H9 (cell line): ENCODE measurements around the gene PRG2. TPM values are rescaled to one million over a fixed set of nuclear protein-coding genes. Genes with fewer than 3 reads are reported as not detected.

Experiments used
- DNase-seq: peaks from one replicate; pipeline ENCODE4 v3.0.0-alpha.2; 2017
- H2AFZ ChIP-seq: one replicate; pipeline ENCODE4 v1.6.1; 2013; ENCODE audit warnings: mild to moderate bottlenecking, low read length, control low read depth, moderate library complexity
- H2AK5ac ChIP-seq: 2 replicates; pipeline ENCODE4 v1.6.1; 2013; ENCODE audit warnings: low read length, control low read depth, mixed read lengths; ENCODE audit not compliant: insufficient read length
- H2BK120ac ChIP-seq: one replicate; pipeline ENCODE4 v1.6.1; 2013; ENCODE audit warnings: low read depth, mild to moderate bottlenecking, low read length, control low read depth, inconsistent platforms; ENCODE audit not compliant: poor library complexity, severe bottlenecking
- H2BK12ac ChIP-seq: 2 replicates; pipeline ENCODE4 v1.6.1; 2013; ENCODE audit warnings: low read length, control low read depth, mixed read lengths, low read depth; ENCODE audit not compliant: insufficient read length
- H2BK15ac ChIP-seq: 2 replicates; pipeline ENCODE4 v1.6.1; 2013; ENCODE audit warnings: low read depth, low read length, control low read depth
- H2BK20ac ChIP-seq: one replicate; pipeline ENCODE4 v1.6.1; 2013; ENCODE audit warnings: low read depth, mild to moderate bottlenecking, low read length, control low read depth, inconsistent platforms; ENCODE audit not compliant: poor library complexity, severe bottlenecking
- H2BK5ac ChIP-seq: 2 replicates; pipeline ENCODE4 v1.6.1; 2013; ENCODE audit warnings: low read length, control low read depth, mixed read lengths; ENCODE audit not compliant: insufficient read length
- H3K14ac ChIP-seq: 2 replicates; pipeline ENCODE4 v1.6.1; 2013; ENCODE audit warnings: low read length, control low read depth; ENCODE audit not compliant: insufficient read depth
- H3K18ac ChIP-seq: 2 replicates; pipeline ENCODE4 v1.6.1; 2013; ENCODE audit warnings: low read depth, mild to moderate bottlenecking, mixed read lengths, low read length, control low read depth; ENCODE audit not compliant: insufficient read length
- H3K23ac ChIP-seq: 2 replicates; pipeline ENCODE4 v1.6.1; 2013; ENCODE audit warnings: low read length, control low read depth, mixed read lengths, low read depth; ENCODE audit not compliant: insufficient read length
- H3K23me2 ChIP-seq: 2 replicates; pipeline ENCODE4 v1.6.1; 2013; ENCODE audit warnings: low read depth, mild to moderate bottlenecking, mixed read lengths, low read length, control low read depth; ENCODE audit not compliant: insufficient read length, poor library complexity, severe bottlenecking
- H3K27ac ChIP-seq: 2 replicates; pipeline ENCODE4 v1.5.1; 2013; ENCODE audit warnings: low read length, control low read depth, mixed read lengths, low read depth; ENCODE audit not compliant: insufficient read length
- H3K27me3 ChIP-seq: 2 replicates; pipeline ENCODE4 v1.6.1; 2013; ENCODE audit warnings: low read length, control low read depth, inconsistent platforms; ENCODE audit not compliant: insufficient read depth
- H3K4ac ChIP-seq: 2 replicates; pipeline ENCODE4 v1.6.1; 2013; ENCODE audit warnings: low read depth, mild to moderate bottlenecking, control low read depth, inconsistent platforms, low read length, moderate library complexity
- H3K4me1 ChIP-seq: 2 replicates; pipeline ENCODE4 v1.6.1; 2013; ENCODE audit warnings: low read length, control low read depth, inconsistent platforms; ENCODE audit not compliant: insufficient read depth
- H3K4me2 ChIP-seq: 2 replicates; pipeline ENCODE4 v1.6.1; 2013; ENCODE audit warnings: low read length, control low read depth, mixed read lengths; ENCODE audit not compliant: insufficient read length, insufficient read depth
- H3K56ac ChIP-seq: 2 replicates; pipeline ENCODE4 v1.6.1; 2013; ENCODE audit warnings: low read depth, mild to moderate bottlenecking, mixed read lengths, low read length, control low read depth; ENCODE audit not compliant: insufficient read length
- H3K79me1 ChIP-seq: 2 replicates; pipeline ENCODE4 v1.6.1; 2013; ENCODE audit warnings: low read depth, mild to moderate bottlenecking, moderate library complexity, low read length, control low read depth, inconsistent platforms; ENCODE audit not compliant: insufficient read depth, poor library complexity, severe bottlenecking
- H3K79me2 ChIP-seq: 2 replicates; pipeline ENCODE4 v1.6.1; 2013; ENCODE audit warnings: low read length, control low read depth, inconsistent platforms; ENCODE audit not compliant: insufficient read depth
- H3K9ac ChIP-seq: 2 replicates; pipeline ENCODE4 v1.6.1; 2013; ENCODE audit warnings: low read length, control low read depth, mixed read lengths; ENCODE audit not compliant: insufficient read length; ENCODE audit errors: extremely low read depth
- H3K9me3 ChIP-seq: one replicate; pipeline ENCODE4 v1.6.1; 2013; ENCODE audit warnings: low read depth, low read length, inconsistent platforms; ENCODE audit not compliant: control insufficient read depth
- H3T11ph ChIP-seq: one replicate; pipeline ENCODE4 v1.6.1; 2013; ENCODE audit warnings: mild to moderate bottlenecking, low read length, control low read depth, inconsistent platforms
- H4K20me1 ChIP-seq: one replicate; pipeline ENCODE4 v1.6.1; 2013; ENCODE audit not compliant: control insufficient read depth, insufficient read length, insufficient read depth
- H4K5ac ChIP-seq: 2 replicates; pipeline ENCODE4 v1.6.1; 2013; ENCODE audit warnings: low read depth, mild to moderate bottlenecking, mixed read lengths, low read length, control low read depth; ENCODE audit not compliant: insufficient read length
- H4K8ac ChIP-seq: replicated peaks from 2 replicates; pipeline ENCODE4 v1.6.1; 2013; ENCODE audit warnings: low read length, control low read depth, mixed read lengths, low read depth; ENCODE audit not compliant: insufficient read length
- H4K91ac ChIP-seq: 2 replicates; pipeline ENCODE4 v1.6.1; 2013; ENCODE audit warnings: low read depth, mild to moderate bottlenecking, moderate library complexity, mixed read lengths, low read length, control low read depth; ENCODE audit not compliant: insufficient read length
- H3K27ac Mint-ChIP-seq, 3 experiments: 2 replicates in 2 of 3; 3 replicates in 1 of 3; pipeline ENCODE4 v1.8.0; 2020 to 2021; ENCODE audit warnings: mixed read lengths in 3 of 3, mild to moderate bottlenecking in 1 of 3, moderate library complexity in 1 of 3
- H3K27me3 Mint-ChIP-seq: 2 replicates; pipeline ENCODE4 v1.8.0; 2021; ENCODE audit warnings: low read depth, mild to moderate bottlenecking, moderate library complexity, mixed read lengths
- H3K36me3 Mint-ChIP-seq, 3 experiments: 2 replicates in 2 of 3; 3 replicates in 1 of 3; pipeline ENCODE4 v1.8.0; 2020 to 2021; ENCODE audit warnings: low read depth in 3 of 3, mixed read lengths in 3 of 3; ENCODE audit not compliant: insufficient read depth in 1 of 3
- H3K4me1 Mint-ChIP-seq, 2 experiments: 2 replicates each; pipeline ENCODE4 v1.8.0; 2020; ENCODE audit warnings: mixed read lengths in 2 of 2
- H3K4me3 Mint-ChIP-seq, 2 experiments: 2 replicates in 1 of 2; 3 replicates in 1 of 2; pipeline ENCODE4 v1.8.0; 2020 to 2021; ENCODE audit warnings: mild to moderate bottlenecking in 2 of 2, mixed read lengths in 2 of 2, moderate library complexity in 1 of 2
- H3K9me3 Mint-ChIP-seq, 2 experiments: 2 replicates in 1 of 2; 3 replicates in 1 of 2; pipeline ENCODE4 v1.8.0; 2020; ENCODE audit warnings: mild to moderate bottlenecking in 2 of 2, mixed read lengths in 2 of 2, moderate library complexity in 1 of 2
- CTCF ChIP-seq: fragments of 200-600 bp; sonication (generic); conservative IDR thresholded peaks from 3 replicates; pipeline ENCODE4 v1.8.0; 2021; ENCODE audit warnings: antibody characterized with exemption, mild to moderate bottlenecking
- WGBS: extraction: QIAGEN DNeasy Blood & Tissue Kit; methylation state at CpG from one replicate; pipeline ENCODE4 v1.1.7; 2013; ENCODE audit warnings: missing lambda C conversion rate, low lambda C conversion rate, mixed read lengths; ENCODE audit not compliant: insufficient read length; ENCODE audit errors: extremely low coverage; 5-methylcytosine and 5-hydroxymethylcytosine counted together
- total RNA-seq: library from RNA; stranded (reverse); gene quantifications from 2 replicates; pipeline ENCODE4 v1.2.1, GENCODE V29; 2021

PRG2 gene
- total RNA-seq, 1 experiment from 2014 or later: not detected

GRCh38 chr11:57399221-57399620, 8.8 kb upstream of the PRG2 start:
- Histone ChIP-seq H3K23ac (no peak overlapping the region), H3K9ac (no peak overlapping the region), H3K23me2 (no peaks in the 10 kb centered on the region), H3K14ac (no peak overlapping the region), H3K79me1 (no peaks in the 10 kb centered on the region), H3K4me2 (no peak overlapping the region), H3K4ac (no peak overlapping the region), H2BK5ac (no peak overlapping the region), H4K91ac (no peak overlapping the region), H2BK120ac (no peak overlapping the region), H3K18ac (no peak overlapping the region), H3K56ac (no peak overlapping the region), H2BK15ac (no peak overlapping the region), H2AK5ac (no peak overlapping the region), H2BK12ac (no peak overlapping the region), H3K27me3 (no peaks in the 10 kb centered on the region), H2AFZ (no peak overlapping the region), H4K5ac (no peak overlapping the region), H3K27ac (no peak overlapping the region), H4K8ac (no peak overlapping the region), H3K4me1 (no peaks in the 10 kb centered on the region), H3T11ph (no peak overlapping the region), H2BK20ac (no peak overlapping the region), H3K9me3 (no peaks in the 10 kb centered on the region), H4K20me1 (no peaks in the 10 kb centered on the region), H3K79me2 (no peaks in the 10 kb centered on the region)
- no CpG with 5 or more reads among the region's 5 CpGs for WGBS
- Mint-ChIP-seq H3K4me1 (no peaks in the 10 kb centered on the region), H3K4me3 (no peak overlapping the region), H3K9me3 (no peaks in the 10 kb centered on the region; a peak in 1 of 5 replicates), H3K27me3 (peaks cover 6% of the 10 kb centered on the region; the same call in 1 of the 2 replicates), H3K36me3 (no peaks in the 10 kb centered on the region), H3K27ac (no peak overlapping the region)
- no peak for TF ChIP-seq CTCF
- no peak for DNase-seq
